Osteocyte (in vitro differentiated cells): ENCODE data around the gene TBC1D22B. TPM values are rescaled to one million over a fixed set of nuclear protein-coding genes. Genes with fewer than 3 reads are reported as not detected.

Source experiments
- DNase-seq: peaks from one replicate; pipeline ENCODE4 v3.0.0; 2021; ENCODE audit warnings: mixed read lengths; ENCODE audit not compliant: unreplicated experiment; ENCODE audit errors: extremely low spot score
- H3K27ac Mint-ChIP-seq: one replicate; pipeline ENCODE4 v1.8.0; 2021; ENCODE audit warnings: mild to moderate bottlenecking, mixed read lengths; ENCODE audit not compliant: unreplicated experiment
- H3K27me3 Mint-ChIP-seq: one replicate; pipeline ENCODE4 v1.8.0; 2021; ENCODE audit warnings: mixed read lengths; ENCODE audit not compliant: unreplicated experiment
- H3K36me3 Mint-ChIP-seq: one replicate; pipeline ENCODE4 v1.8.0; 2021; ENCODE audit warnings: mixed read lengths; ENCODE audit not compliant: unreplicated experiment
- H3K4me1 Mint-ChIP-seq: one replicate; pipeline ENCODE4 v1.8.0; 2021; ENCODE audit warnings: mixed read lengths; ENCODE audit not compliant: unreplicated experiment
- H3K4me3 Mint-ChIP-seq: one replicate; pipeline ENCODE4 v1.8.0; 2021; ENCODE audit warnings: mild to moderate bottlenecking, moderate library complexity, mixed read lengths; ENCODE audit not compliant: unreplicated experiment
- H3K9me3 Mint-ChIP-seq: one replicate; pipeline ENCODE4 v1.8.0; 2021; ENCODE audit warnings: mixed read lengths; ENCODE audit not compliant: unreplicated experiment
- total RNA-seq: library from RNA; stranded (reverse); gene quantifications from 2 replicates; pipeline ENCODE4 v1.2.1, GENCODE V29; 2021
- TF ChIP-seq, protein P1 (sequence below): fragments of 200-600 bp; sonication (generic); IDR thresholded peaks from 2 replicates; pipeline ENCODE4 v1.5.0; 2021; ENCODE audit warnings: antibody characterized with exemption, mild to moderate bottlenecking, moderate library complexity

Gene TBC1D22B
- total RNA-seq, 1 donor from 2014 or later, result 13.8 TPM

DNA sequence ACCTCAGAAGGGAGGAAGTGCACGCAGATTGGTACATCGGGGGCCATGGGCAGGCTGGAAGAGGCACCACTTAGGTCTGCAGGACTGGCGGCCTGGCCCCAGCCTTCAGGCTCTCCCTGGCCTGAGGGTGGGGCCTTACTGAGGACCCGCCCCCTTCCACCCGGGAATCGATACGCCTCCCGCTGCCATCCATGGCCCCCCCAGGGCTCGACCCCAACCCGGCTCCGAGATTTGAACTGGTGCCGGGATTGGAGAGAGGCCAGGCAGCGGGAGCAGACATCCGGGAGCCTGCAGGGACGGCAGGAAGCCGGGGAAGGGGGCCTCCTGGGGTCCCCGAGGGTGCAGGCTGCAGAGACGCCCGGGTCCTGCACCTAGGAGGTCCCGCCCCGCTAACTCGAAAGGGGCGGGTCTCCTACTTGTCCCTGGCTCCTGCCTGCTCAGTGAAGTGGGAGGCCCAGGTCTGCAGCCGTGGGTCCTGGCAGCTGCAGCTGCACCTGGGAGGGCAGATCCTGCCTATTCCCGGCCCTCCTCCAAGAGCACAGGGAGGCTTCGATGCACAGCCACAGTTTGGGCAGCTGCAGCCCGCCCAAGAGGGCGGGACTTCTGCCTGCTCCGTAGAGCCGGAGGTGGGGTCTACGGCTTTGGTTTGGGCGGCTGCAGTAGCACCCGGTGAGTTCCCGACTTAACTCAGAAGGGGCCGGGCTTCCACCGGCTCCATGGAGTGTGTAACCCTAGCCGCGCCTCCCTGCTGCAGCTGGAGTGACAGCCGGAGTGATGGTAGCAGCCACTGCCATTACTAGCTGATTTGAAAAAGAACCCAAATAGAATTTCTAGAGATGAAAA lies 35.2 kb upstream of the TBC1D22B start:
- peak; percentile 92 for DNase-seq
- Mint-ChIP-seq H3K27ac (peak overlapping the region; percentile 55), H3K4me1 (peaks cover 13% of the 10 kb centered on the region), H3K36me3 (no peaks in the 10 kb centered on the region), H3K4me3 (peak overlapping the region; percentile 71), H3K27me3 (no peaks in the 10 kb centered on the region), H3K9me3 (no peaks in the 10 kb centered on the region)
- TF ChIP-seq, protein P1, sequence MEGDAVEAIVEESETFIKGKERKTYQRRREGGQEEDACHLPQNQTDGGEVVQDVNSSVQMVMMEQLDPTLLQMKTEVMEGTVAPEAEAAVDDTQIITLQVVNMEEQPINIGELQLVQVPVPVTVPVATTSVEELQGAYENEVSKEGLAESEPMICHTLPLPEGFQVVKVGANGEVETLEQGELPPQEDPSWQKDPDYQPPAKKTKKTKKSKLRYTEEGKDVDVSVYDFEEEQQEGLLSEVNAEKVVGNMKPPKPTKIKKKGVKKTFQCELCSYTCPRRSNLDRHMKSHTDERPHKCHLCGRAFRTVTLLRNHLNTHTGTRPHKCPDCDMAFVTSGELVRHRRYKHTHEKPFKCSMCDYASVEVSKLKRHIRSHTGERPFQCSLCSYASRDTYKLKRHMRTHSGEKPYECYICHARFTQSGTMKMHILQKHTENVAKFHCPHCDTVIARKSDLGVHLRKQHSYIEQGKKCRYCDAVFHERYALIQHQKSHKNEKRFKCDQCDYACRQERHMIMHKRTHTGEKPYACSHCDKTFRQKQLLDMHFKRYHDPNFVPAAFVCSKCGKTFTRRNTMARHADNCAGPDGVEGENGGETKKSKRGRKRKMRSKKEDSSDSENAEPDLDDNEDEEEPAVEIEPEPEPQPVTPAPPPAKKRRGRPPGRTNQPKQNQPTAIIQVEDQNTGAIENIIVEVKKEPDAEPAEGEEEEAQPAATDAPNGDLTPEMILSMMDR, result no peak

DNA sequence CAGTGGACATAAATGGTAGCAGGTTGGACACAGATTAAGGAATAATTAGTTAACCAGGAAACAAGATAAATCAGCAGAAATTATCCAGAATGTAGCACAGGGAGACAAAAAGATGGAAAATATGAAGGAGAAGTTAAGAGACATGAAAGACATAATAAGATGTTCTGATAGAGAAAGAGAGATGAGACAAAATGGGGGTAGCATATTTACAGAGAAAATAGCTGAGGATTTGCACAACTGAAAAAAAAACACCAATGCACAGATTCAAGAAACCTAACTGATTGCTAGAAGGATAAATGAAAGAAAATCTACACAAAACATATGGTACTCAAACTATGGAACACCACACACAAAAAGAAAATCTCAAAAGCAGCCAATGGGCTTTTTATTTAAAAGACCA lies 34.6 kb upstream of the TBC1D22B start:
- DNase-seq, result no peak
- Mint-ChIP-seq H3K4me1 (peaks cover 13% of the 10 kb centered on the region), H3K27ac (peak overlapping the region; percentile 55), H3K9me3 (no peaks in the 10 kb centered on the region), H3K4me3 (peak overlapping the region; percentile 71), H3K36me3 (no peaks in the 10 kb centered on the region), H3K27me3 (no peaks in the 10 kb centered on the region)
- TF ChIP-seq, protein P1, result no peak

- H3K27me3 Mint-ChIP-seq, result no peaks in the 10 kb centered on the region
- TF ChIP-seq, protein P1, result no peak
- no peaks in the 10 kb centered on the region for H3K9me3 Mint-ChIP-seq
- DNase-seq, result peak; percentile 30
- H3K27ac Mint-ChIP-seq, result no peak overlapping the region
- H3K36me3 Mint-ChIP-seq, result no peaks in the 10 kb centered on the region
- H3K4me3 Mint-ChIP-seq, result no peak overlapping the region
- peaks cover 13% of the 10 kb centered on the region for H3K4me1 Mint-ChIP-seq
These were observed 32.0 kb upstream of the TBC1D22B start for GRCh38 chr6:37225350-37226169.

- H3K9me3 Mint-ChIP-seq, result no peaks in the 10 kb centered on the region
- no peak for DNase-seq
These were observed 27.5 kb upstream of the TBC1D22B start for GRCh38 chr6:37230104-37230503.

More at GRCh38 chr6:37230104-37230503, 27.5 kb upstream of the TBC1D22B start:
- H3K4me1 Mint-ChIP-seq, result no peaks in the 10 kb centered on the region
- H3K36me3 Mint-ChIP-seq, result no peaks in the 10 kb centered on the region
- H3K27me3 Mint-ChIP-seq, result no peaks in the 10 kb centered on the region
- TF ChIP-seq, protein P1, result no peak
- H3K27ac Mint-ChIP-seq, result no peak overlapping the region
- no peak overlapping the region for H3K4me3 Mint-ChIP-seq
